HEK293 (cell line): ENCODE results near the gene RNF223.

Source experiments
- CTCF ChIA-PET: fragments of 350-600 bp; formaldehyde crosslinking; extraction: SDS; loops from one replicate; lab custom pipeline; 2021; ENCODE audit warnings: antibody characterized with exemption; lab: Yijun Ruan, JAX
- POLR2A ChIA-PET: fragments of 300-600 bp; formaldehyde crosslinking; extraction: SDS; loops from one replicate; lab custom pipeline; 2020; ENCODE audit warnings: antibody characterized with exemption, inconsistent platforms; lab: Yijun Ruan, JAX
- H3K27ac ChIP-seq: fragments of 200-500 bp; sonication (Bioruptor generic); 2 replicates; pipeline ENCODE4 v1.5.1; 2014; ENCODE audit warnings: low read depth, low read length, control low read depth, inconsistent platforms; ENCODE audit errors: extremely low read depth
- H3K36me3 ChIP-seq, 2 experiments: fragments of 200-500 bp in 1 of 2; sonication (Bioruptor generic) in 1 of 2; 1 replicate in 1 of 2; 2 replicates in 1 of 2; pipeline ENCODE4 v1.5.1; 2014 to 2017; ENCODE audit warnings: inconsistent platforms in 2 of 2, low read length in 2 of 2; ENCODE audit not compliant: control insufficient read depth in 2 of 2, insufficient read depth in 1 of 2
- H3K4me1 ChIP-seq: fragments of 200-500 bp; sonication (Bioruptor generic); 2 replicates; pipeline ENCODE4 v1.5.1; 2014; ENCODE audit warnings: mild to moderate bottlenecking, low read length, inconsistent platforms; ENCODE audit not compliant: control insufficient read depth, insufficient read depth
- H3K4me3 ChIP-seq: 2 replicates; pipeline ENCODE4 v1.5.1; 2011; ENCODE audit warnings: low read depth, mild to moderate bottlenecking, control low read depth, low read length, moderate library complexity
- H3K9me3 ChIP-seq: fragments of 200-500 bp; sonication (Bioruptor generic); 2 replicates; pipeline ENCODE4 v1.5.1; 2014; ENCODE audit warnings: low read depth, low read length, inconsistent platforms; ENCODE audit not compliant: control insufficient read depth, insufficient read depth
- AEBP2 ChIP-seq: fragments of 450-650 bp; formaldehyde crosslinking; IDR thresholded peaks from 2 replicates; pipeline ENCODE4 v1.5.1; 2016; ENCODE audit warnings: missing biosample characterization, missing genetic modification characterization, borderline replicate concordance
- ATF2 ChIP-seq: fragments of 450-650 bp; formaldehyde crosslinking; IDR thresholded peaks from 2 replicates; pipeline ENCODE4 v1.5.1; 2016; ENCODE audit warnings: missing biosample characterization, missing genetic modification characterization, low read depth
- HOXC10 ChIP-seq: sonication (generic); formaldehyde crosslinking; IDR thresholded peaks from 2 replicates; pipeline ENCODE4 v1.8.1; 2023; ENCODE audit warnings: mild to moderate bottlenecking, missing genetic modification reagents
- KLF1 ChIP-seq: fragments of 450-650 bp; formaldehyde crosslinking; IDR thresholded peaks from 2 replicates; pipeline ENCODE4 v1.5.1; 2016; ENCODE audit warnings: missing biosample characterization, missing genetic modification characterization
- PBX3 ChIP-seq: sonication (generic); formaldehyde crosslinking; IDR thresholded peaks from 2 replicates; pipeline ENCODE4 v1.8.1; 2022; ENCODE audit warnings: mild to moderate bottlenecking, moderate library complexity, missing genetic modification reagents
- PRDM1 ChIP-seq: fragments of 450-650 bp; formaldehyde crosslinking; IDR thresholded peaks from 2 replicates; pipeline ENCODE4; 2016; ENCODE audit warnings: missing biosample characterization, missing genetic modification characterization
- SP7 ChIP-seq: fragments of 450-650 bp; formaldehyde crosslinking; IDR thresholded peaks from 2 replicates; pipeline ENCODE4 v1.5.1; 2016; ENCODE audit warnings: missing biosample characterization, missing genetic modification characterization
- TSHZ1 ChIP-seq: fragments of 450-650 bp; formaldehyde crosslinking; IDR thresholded peaks from 2 replicates; pipeline ENCODE4 v1.5.1; 2016; ENCODE audit warnings: missing biosample characterization, missing genetic modification characterization, borderline replicate concordance
- ZBTB48 ChIP-seq: fragments of 450-650 bp; formaldehyde crosslinking; IDR thresholded peaks from 2 replicates; pipeline ENCODE4 v1.5.1; 2016; ENCODE audit warnings: missing biosample characterization, missing genetic modification characterization
- ZFHX2 ChIP-seq: fragments of 450-650 bp; formaldehyde crosslinking; conservative IDR thresholded peaks from 2 replicates; pipeline ENCODE4 v1.5.1; 2016; ENCODE audit warnings: missing biosample characterization, missing genetic modification characterization
- ZNF10 ChIP-seq: fragments of 450-650 bp; formaldehyde crosslinking; IDR thresholded peaks from 2 replicates; pipeline ENCODE4 v1.5.1; 2017; ENCODE audit warnings: missing biosample characterization, missing genetic modification characterization
- ZNF266 ChIP-seq: fragments of 450-650 bp; formaldehyde crosslinking; IDR thresholded peaks from 2 replicates; pipeline ENCODE4 v1.5.1; 2016; ENCODE audit warnings: missing biosample characterization, missing genetic modification characterization, low read depth
- ZNF274 ChIP-seq, 2 experiments: fragments of 200-500 bp in 1 of 2; fragments of 450-650 bp in 1 of 2; sonication (Bioruptor generic) in 1 of 2; formaldehyde crosslinking in 1 of 2; IDR thresholded peaks; 2 replicates each; pipeline versions ENCODE4 v1.5.1 to v1.6.1; 2014 to 2016; ENCODE audit warnings: borderline replicate concordance in 1 of 2, inconsistent platforms in 1 of 2, low read length in 1 of 2, missing biosample characterization in 1 of 2, missing genetic modification characterization in 1 of 2
- ZNF302 ChIP-seq: fragments of 450-650 bp; formaldehyde crosslinking; IDR thresholded peaks from 2 replicates; pipeline ENCODE4 v1.5.1; 2016; ENCODE audit warnings: missing biosample characterization, missing genetic modification characterization, low read depth
- ZNF335 ChIP-seq: fragments of 450-650 bp; formaldehyde crosslinking; conservative IDR thresholded peaks from 2 replicates; pipeline ENCODE4 v1.5.1; 2016; ENCODE audit warnings: missing biosample characterization, missing genetic modification characterization
- ZNF488 ChIP-seq: fragments of 450-650 bp; formaldehyde crosslinking; IDR thresholded peaks from 2 replicates; pipeline ENCODE4 v1.5.1; 2016; ENCODE audit warnings: missing biosample characterization, missing genetic modification characterization
- ZNF558 ChIP-seq: fragments of 450-650 bp; formaldehyde crosslinking; IDR thresholded peaks from 2 replicates; pipeline ENCODE4 v1.5.1; 2016; ENCODE audit warnings: missing biosample characterization, missing genetic modification characterization
- ZNF623 ChIP-seq: fragments of 450-650 bp; formaldehyde crosslinking; IDR thresholded peaks from 2 replicates; pipeline ENCODE4 v1.5.1; 2016; ENCODE audit warnings: missing biosample characterization, missing genetic modification characterization
- ZNF645 ChIP-seq: fragments of 450-650 bp; formaldehyde crosslinking; IDR thresholded peaks from 2 replicates; pipeline ENCODE4; 2016; ENCODE audit warnings: missing biosample characterization, missing genetic modification characterization
- ZNF664 ChIP-seq: fragments of 450-650 bp; formaldehyde crosslinking; IDR thresholded peaks from 2 replicates; pipeline ENCODE4 v1.5.1; 2016; ENCODE audit warnings: missing biosample characterization, missing genetic modification characterization
- ZNF837 ChIP-seq: fragments of 450-650 bp; formaldehyde crosslinking; IDR thresholded peaks from 2 replicates; pipeline ENCODE4 v1.5.1; 2016; ENCODE audit warnings: missing biosample characterization, missing genetic modification characterization
- ZSCAN5A ChIP-seq: fragments of 450-650 bp; formaldehyde crosslinking; IDR thresholded peaks from 2 replicates; pipeline ENCODE4 v1.5.1; 2016; ENCODE audit warnings: missing biosample characterization, missing genetic modification characterization

RNF223 gene

GRCh38 chr1:1118011-1118875 is 44.1 kb upstream of the RNF223 start (continued):
- TF ChIP-seq TSHZ1 (no peak), ZBTB48 (tag by site-specific recombination) (no peak), ATF2 (tag by site-specific recombination) (no peak), PBX3 (CRISPR knock-in tag) (no peak), ZSCAN5A (no peak), ZNF558 (tag by site-specific recombination) (no peak), ZNF302 (tag by site-specific recombination) (no peak)
- TF ChIP-seq, all 188 proteins: peak for 0

GRCh38 chr1:1117469-1117831 is 43.3 kb upstream of the RNF223 start:
- no peak overlapping the region for H3K27ac ChIP-seq
- ChIA-PET POLR2A (no interaction called here), CTCF (interaction anchor here (0.6 to 7.2 kb wide), 6 partner anchors 38 to 265 kb away, joined by 3 to 76 read pairs (median 3); no protein-coding TSS in a partner anchor)
- peaks cover 0 to 11% of the 10 kb centered on the region in 2 experiments; a peak in 1 of 3 replicates for H3K36me3 ChIP-seq
- H3K9me3 ChIP-seq = no peaks in the 10 kb centered on the region
- no peaks in the 10 kb centered on the region for H3K4me1 ChIP-seq
- no peak overlapping the region for H3K4me3 ChIP-seq
- no peak for TF ChIP-seq ZNF274 (IDR thresholded peaks at IDR 0.05; ENCODE audit: low read length)
- TF ChIP-seq ZNF274 (tag by site-specific recombination; IDR thresholded peaks at IDR 0.05; ENCODE audit: borderline replicate concordance) = no peak
- no peak for TF ChIP-seq AEBP2
- TF ChIP-seq ZNF335 = no peak
- no peak for TF ChIP-seq ZNF266 (tag by site-specific recombination)
- TF ChIP-seq ZNF837 (tag by site-specific recombination) = no peak
- no peak for TF ChIP-seq ZNF664 (tag by site-specific recombination)
- no peak for TF ChIP-seq HOXC10 (CRISPR knock-in tag)
- no peak for TF ChIP-seq PRDM1 (tag by site-specific recombination)
- no peak for TF ChIP-seq ATF2 (tag by site-specific recombination)
- no peak for TF ChIP-seq ZNF488
- no peak for TF ChIP-seq KLF1 (tag by site-specific recombination)
- no peak for TF ChIP-seq SP7 (tag by site-specific recombination)
- TF ChIP-seq ZFHX2 (tag by site-specific recombination) = no peak
- TF ChIP-seq ZNF10 = no peak
- no peak for TF ChIP-seq ZNF623 (tag by site-specific recombination)
- no peak for TF ChIP-seq ZNF645
